Mesendoderm (in vitro differentiated cells): ENCODE results near the gene KLHL25.

Experiments used
- DNase-seq: peaks from one replicate; pipeline ENCODE4 v3.0.0; 2013
- H2AK5ac ChIP-seq: 2 replicates; pipeline ENCODE4 v1.6.1; 2013; ENCODE audit warnings: low read length, inconsistent platforms
- H2BK120ac ChIP-seq: 2 replicates; pipeline ENCODE4 v1.6.1; 2013; ENCODE audit warnings: low read depth, mild to moderate bottlenecking, low read length, moderate library complexity, mixed read lengths
- H2BK15ac ChIP-seq: replicated peaks from 2 replicates; pipeline ENCODE4 v1.6.1; 2013; ENCODE audit warnings: low read depth, mild to moderate bottlenecking, moderate library complexity
- H2BK5ac ChIP-seq: 2 replicates; pipeline ENCODE4 v1.6.1; 2013; ENCODE audit warnings: low read length, inconsistent platforms
- H3K18ac ChIP-seq: 2 replicates; pipeline ENCODE4 v1.6.1; 2013; ENCODE audit warnings: mild to moderate bottlenecking, low read length, mixed read lengths
- H3K23ac ChIP-seq: one replicate; pipeline ENCODE4 v1.6.1; 2013; ENCODE audit warnings: low read length
- H3K27ac ChIP-seq: 2 replicates; pipeline ENCODE4 v1.5.1; 2013; ENCODE audit warnings: low read depth, mild to moderate bottlenecking, inconsistent platforms, low read length, moderate library complexity
- H3K27me3 ChIP-seq: 2 replicates; pipeline ENCODE4 v1.6.1; 2013; ENCODE audit warnings: low read length, control low read depth, mild to moderate bottlenecking, inconsistent platforms; ENCODE audit not compliant: insufficient read depth, poor library complexity
- H3K36me3 ChIP-seq: 2 replicates; pipeline ENCODE4 v1.6.1; 2013; ENCODE audit warnings: low read length, inconsistent platforms; ENCODE audit not compliant: control insufficient read depth, insufficient read depth
- H3K4ac ChIP-seq: one replicate; pipeline ENCODE4 v1.6.1; 2013; ENCODE audit warnings: low read depth, mild to moderate bottlenecking, low read length, moderate library complexity
- H3K4me1 ChIP-seq: 2 replicates; pipeline ENCODE4 v1.6.1; 2013; ENCODE audit warnings: low read depth, low read length, inconsistent platforms; ENCODE audit not compliant: control insufficient read depth
- H3K4me2 ChIP-seq: 2 replicates; pipeline ENCODE4 v1.6.1; 2013; ENCODE audit warnings: low read length
- H3K4me3 ChIP-seq: 2 replicates; pipeline ENCODE4 v1.5.1; 2013; ENCODE audit warnings: mild to moderate bottlenecking, low read length
- H3K56ac ChIP-seq: one replicate; pipeline ENCODE4 v1.6.1; 2013; ENCODE audit warnings: low read length
- H3K79me1 ChIP-seq: 2 replicates; pipeline ENCODE4 v1.6.1; 2013; ENCODE audit warnings: low read length, inconsistent platforms
- H3K79me2 ChIP-seq: 2 replicates; pipeline ENCODE4 v1.6.1; 2013; ENCODE audit warnings: mild to moderate bottlenecking, low read length; ENCODE audit not compliant: control insufficient read depth, insufficient read depth
- H3K9ac ChIP-seq: 2 replicates; pipeline ENCODE4 v1.6.1; 2013; ENCODE audit warnings: low read length, inconsistent platforms
- H4K5ac ChIP-seq: one replicate; pipeline ENCODE4 v1.6.1; 2013; ENCODE audit warnings: low read length
- H4K8ac ChIP-seq: one replicate; pipeline ENCODE4 v1.6.1; 2013; ENCODE audit warnings: low read depth, mild to moderate bottlenecking, control low read depth, low read length, moderate library complexity
- WGBS: extraction: QIAGEN DNeasy Blood & Tissue Kit; methylation state at CpG from one replicate; pipeline ENCODE4 v1.1.7; 2013; ENCODE audit warnings: low lambda C conversion rate, missing lambda C conversion rate; ENCODE audit not compliant: insufficient coverage; ENCODE audit errors: extremely low coverage; 5-methylcytosine and 5-hydroxymethylcytosine counted together

Gene KLHL25

GRCh38 chr15:85746641-85747040 lies 48.1 kb downstream of the KLHL25 start:
- Histone ChIP-seq H3K36me3 (peaks cover 5% of the 10 kb centered on the region), H3K4me1 (no peaks in the 10 kb centered on the region)
- no CpG with 5 or more reads among the region's 12 CpGs for WGBS

GRCh38 chr15:85745525-85746150 lies 49.1 kb downstream of the KLHL25 start:
- Histone ChIP-seq H4K5ac (no peak overlapping the region), H2BK15ac (no peak overlapping the region), H3K36me3 (peaks cover 5% of the 10 kb centered on the region), H3K18ac (no peak overlapping the region), H3K27ac (no peak overlapping the region), H2BK120ac (no peak overlapping the region), H3K56ac (no peak overlapping the region), H2BK5ac (no peak overlapping the region), H2AK5ac (no peak overlapping the region), H3K9ac (no peak overlapping the region), H3K79me2 (no peaks in the 10 kb centered on the region), H3K4me3 (no peak overlapping the region), H3K4me1 (no peaks in the 10 kb centered on the region), H3K23ac (no peak overlapping the region), H3K79me1 (no peaks in the 10 kb centered on the region), H3K4ac (no peak overlapping the region), H4K8ac (no peak overlapping the region), H3K27me3 (no peaks in the 10 kb centered on the region), H3K4me2 (no peak overlapping the region)
- no CpG with 5 or more reads among the region's 14 CpGs for WGBS
- no peak for DNase-seq

More at GRCh38 chr15:85746641-85747040, 48.1 kb downstream of the KLHL25 start:
- Histone ChIP-seq H3K79me1 (no peaks in the 10 kb centered on the region), H3K27me3 (no peaks in the 10 kb centered on the region), H2BK15ac (no peak overlapping the region), H3K27ac (no peak overlapping the region), H2BK5ac (no peak overlapping the region), H3K23ac (no peak overlapping the region), H3K56ac (no peak overlapping the region), H3K79me2 (no peaks in the 10 kb centered on the region), H3K9ac (no peak overlapping the region), H3K18ac (no peak overlapping the region), H3K4ac (no peak overlapping the region), H4K8ac (no peak overlapping the region), H3K4me3 (no peak overlapping the region), H2BK120ac (no peak overlapping the region), H4K5ac (no peak overlapping the region), H3K4me2 (no peak overlapping the region), H2AK5ac (no peak overlapping the region)
- no peak for DNase-seq

- Histone ChIP-seq H3K9ac (no peak overlapping the region), H2BK120ac (no peak overlapping the region), H2BK5ac (no peak overlapping the region), H3K4me2 (no peak overlapping the region), H3K79me2 (no peaks in the 10 kb centered on the region), H4K8ac (no peak overlapping the region), H2AK5ac (no peak overlapping the region), H4K5ac (no peak overlapping the region), H3K27ac (no peak overlapping the region), H3K4ac (no peak overlapping the region), H3K79me1 (no peaks in the 10 kb centered on the region), H2BK15ac (no peak overlapping the region), H3K27me3 (no peaks in the 10 kb centered on the region), H3K4me3 (no peak overlapping the region), H3K36me3 (peaks cover 5% of the 10 kb centered on the region), H3K23ac (no peak overlapping the region), H3K4me1 (no peaks in the 10 kb centered on the region), H3K18ac (no peak overlapping the region), H3K56ac (no peak overlapping the region)
- WGBS = no CpG with 5 or more reads among the region's 12 CpGs
- no peak for DNase-seq
Observed at GRCh38 chr15:85745023-85745422, 49.7 kb downstream of the KLHL25 start.

- Histone ChIP-seq H2BK15ac (no peak overlapping the region), H3K36me3 (peaks cover 5% of the 10 kb centered on the region), H3K18ac (no peak overlapping the region), H3K4me1 (no peaks in the 10 kb centered on the region), H3K27ac (no peak overlapping the region), H2BK120ac (no peak overlapping the region), H3K4ac (no peak overlapping the region), H3K23ac (no peak overlapping the region), H3K4me2 (no peak overlapping the region), H3K4me3 (no peak overlapping the region), H3K79me1 (no peaks in the 10 kb centered on the region), H3K79me2 (no peaks in the 10 kb centered on the region), H4K8ac (no peak overlapping the region), H3K56ac (no peak overlapping the region), H4K5ac (no peak overlapping the region), H2AK5ac (no peak overlapping the region), H2BK5ac (no peak overlapping the region), H3K9ac (no peak overlapping the region), H3K27me3 (no peaks in the 10 kb centered on the region)
- no CpG with 5 or more reads among the region's 10 CpGs for WGBS
- DNase-seq = no peak
Observed at GRCh38 chr15:85744579-85744978, 50.1 kb downstream of the KLHL25 start.

GRCh38 chr15:85743392-85744055 lies 51.2 kb downstream of the KLHL25 start:
- Histone ChIP-seq H3K27ac (no peak overlapping the region), H3K4ac (no peak overlapping the region), H3K79me1 (no peaks in the 10 kb centered on the region), H3K4me2 (no peak overlapping the region), H2BK15ac (no peak overlapping the region), H2BK120ac (no peak overlapping the region), H4K8ac (no peak overlapping the region), H3K27me3 (no peaks in the 10 kb centered on the region), H3K18ac (no peak overlapping the region), H4K5ac (no peak overlapping the region), H3K36me3 (peaks cover 5% of the 10 kb centered on the region), H3K4me1 (no peaks in the 10 kb centered on the region), H2AK5ac (no peak overlapping the region), H3K4me3 (no peak overlapping the region), H3K79me2 (no peaks in the 10 kb centered on the region), H3K9ac (no peak overlapping the region), H3K23ac (no peak overlapping the region), H3K56ac (no peak overlapping the region), H2BK5ac (no peak overlapping the region)
- no peak for DNase-seq
- no CpG with 5 or more reads among the region's 14 CpGs for WGBS
